HT-29 (cell line): Measurements from ENCODE around the gene TBC1D2. TPM values are rescaled to one million over a fixed set of nuclear protein-coding genes. Genes with fewer than 3 reads are reported as not detected.

Experiments
- DNase-seq: peaks from one replicate; pipeline ENCODE4 v3.0.0-alpha.2; 2015; ENCODE audit warnings: low spot score
- total RNA-seq: library from RNA; depleted of rRNA; stranded (reverse); fragments of >200 nt; shearing (Covaris generic); gene quantifications from 2 replicates; pipeline ENCODE4 v1.2.3, GENCODE V29; 2014

TBC1D2 gene
- total RNA-seq, 1 experiment from 2014 or later, result 16.0 TPM

DNA sequence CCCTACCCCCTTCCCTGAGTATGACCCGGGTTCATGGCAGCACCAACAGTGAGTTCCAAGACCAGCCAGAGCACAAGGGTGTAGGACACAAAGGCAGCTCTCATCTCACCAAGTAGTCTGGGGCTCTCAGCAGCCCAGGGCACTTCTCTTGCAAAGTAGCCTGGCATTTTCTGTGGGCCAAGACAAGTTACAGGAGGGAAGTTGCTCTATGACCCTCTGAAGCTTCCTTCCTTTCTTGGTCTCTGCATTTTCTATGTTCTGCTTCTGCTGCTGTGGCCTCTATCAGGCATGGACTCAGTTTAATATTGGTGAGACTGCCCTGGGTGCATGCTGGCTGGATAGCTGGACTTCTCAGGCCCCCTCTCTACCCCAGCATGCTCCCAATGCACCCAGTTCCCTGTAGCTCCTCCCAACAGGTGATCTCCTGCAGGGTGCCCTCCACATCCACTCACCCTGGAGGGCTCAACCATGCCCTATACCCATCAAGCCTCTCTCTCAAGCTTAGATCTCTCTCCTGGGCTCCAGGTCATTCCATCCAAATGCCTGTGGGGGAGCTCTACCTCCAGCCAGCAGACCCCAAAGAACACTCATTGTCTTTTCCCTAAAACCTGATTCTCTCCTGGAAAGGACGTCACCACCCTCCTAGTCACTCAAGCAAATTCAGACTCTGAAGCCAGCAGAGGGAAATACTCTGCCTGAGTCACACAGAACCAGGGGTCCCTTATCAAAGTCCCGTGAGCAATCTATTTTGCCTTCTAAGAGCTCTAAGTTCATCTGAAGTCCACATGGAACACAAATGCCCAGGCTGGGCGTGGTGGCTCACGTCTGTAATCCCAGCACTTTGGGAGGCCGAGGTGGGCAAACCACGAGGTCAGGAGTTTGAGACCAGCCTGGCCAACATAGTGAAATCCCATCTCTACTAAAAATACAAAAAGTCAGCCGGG is 13.8 kb downstream of the TBC1D2 start:
- no peak for DNase-seq

DNA sequence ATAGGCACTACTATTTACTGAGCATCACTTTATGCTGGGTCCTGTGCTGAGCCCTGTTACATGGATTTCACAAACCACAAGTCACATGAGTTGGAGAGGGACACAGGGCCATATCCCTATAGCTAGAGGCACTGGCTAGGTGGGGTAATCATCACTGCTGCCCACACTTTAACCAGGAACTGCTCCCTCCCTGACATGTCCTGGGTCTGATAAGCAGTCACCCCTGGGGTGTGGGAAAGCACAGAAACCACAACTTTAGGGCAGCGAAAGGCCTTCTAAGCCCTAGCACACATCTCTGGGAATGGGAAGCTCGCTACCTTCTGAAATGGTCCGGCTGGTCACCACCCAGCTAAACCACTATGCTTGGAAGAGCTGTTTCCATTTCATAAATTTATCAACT is 15.0 kb downstream of the TBC1D2 start:
- DNase-seq, result no peak

DNA sequence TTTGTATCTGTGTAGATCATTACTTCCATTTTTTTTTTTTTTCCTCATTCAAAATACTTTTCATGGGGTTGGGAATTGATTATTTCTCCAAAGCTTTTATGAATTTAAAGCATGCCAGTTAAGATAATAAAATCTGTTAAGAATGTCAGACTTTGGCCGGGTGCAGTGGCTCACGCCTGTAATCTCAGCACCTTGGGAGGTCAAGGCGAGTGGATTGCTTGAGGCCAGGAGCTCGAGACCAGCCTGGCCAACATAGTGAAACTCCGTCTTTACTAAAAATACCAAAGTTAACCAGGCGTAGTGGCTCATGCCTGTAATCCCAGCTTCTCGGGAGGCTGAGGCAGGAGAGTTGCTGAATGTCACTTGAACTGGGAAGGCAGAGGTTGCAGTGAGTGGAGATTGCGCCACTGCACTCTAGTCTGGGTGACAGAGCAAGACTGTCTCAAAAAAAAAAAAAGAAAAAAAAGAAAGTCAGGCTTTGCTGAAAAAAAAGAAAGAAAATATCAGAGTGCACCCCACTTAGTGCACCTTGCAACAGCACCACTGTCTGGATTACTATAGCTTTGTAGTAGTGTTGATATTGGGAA is 18.5 kb downstream of the TBC1D2 start:
- no peak for DNase-seq

DNA sequence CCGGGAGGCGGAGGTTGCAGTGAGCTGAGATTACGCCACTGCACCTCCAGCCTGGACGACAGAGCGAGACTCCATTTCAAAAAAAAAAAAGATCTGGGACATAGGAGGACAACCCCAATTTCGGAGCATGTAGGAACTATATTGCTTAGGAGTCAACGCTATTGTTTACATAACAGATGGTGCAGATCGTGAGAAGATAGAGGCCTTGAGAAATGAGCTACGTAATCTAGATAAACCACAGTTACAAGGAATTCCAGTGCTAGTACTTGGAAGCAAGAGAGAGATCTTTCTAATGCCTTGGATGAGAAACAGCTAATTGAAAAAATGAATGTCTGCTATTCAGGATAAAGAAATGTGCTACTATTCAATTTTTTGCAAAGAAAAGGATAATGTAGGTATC is 20.3 kb downstream of the TBC1D2 start:
- DNase-seq, result no peak

DNA sequence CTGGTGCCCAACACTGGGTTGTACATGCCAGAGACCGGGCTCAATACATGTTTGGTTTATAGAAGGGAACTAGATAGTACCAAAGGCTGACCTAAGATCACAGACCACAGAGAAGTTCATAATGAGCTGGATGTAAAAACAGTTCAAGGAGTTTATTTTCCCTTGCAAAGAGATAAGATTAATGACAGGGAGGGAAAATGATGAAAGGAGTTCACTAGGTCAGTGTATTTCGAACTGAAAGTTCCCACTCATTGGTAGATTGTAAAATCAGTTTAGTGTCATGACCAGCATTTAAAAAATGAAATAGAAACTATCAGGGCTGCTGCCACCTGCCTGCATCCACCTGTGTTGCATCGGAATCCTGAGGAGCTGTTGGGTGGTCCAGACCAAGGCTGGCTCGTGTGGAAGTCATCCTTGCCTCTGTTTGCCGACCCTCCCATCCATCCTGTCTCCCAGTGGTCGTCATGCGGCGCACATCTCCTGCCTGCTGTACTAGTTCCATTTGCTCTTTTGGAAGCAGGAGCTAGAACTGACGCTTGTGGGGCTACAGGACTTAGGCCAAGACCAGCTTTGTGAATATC is 21.1 kb downstream of the TBC1D2 start:
- no peak for DNase-seq

DNA sequence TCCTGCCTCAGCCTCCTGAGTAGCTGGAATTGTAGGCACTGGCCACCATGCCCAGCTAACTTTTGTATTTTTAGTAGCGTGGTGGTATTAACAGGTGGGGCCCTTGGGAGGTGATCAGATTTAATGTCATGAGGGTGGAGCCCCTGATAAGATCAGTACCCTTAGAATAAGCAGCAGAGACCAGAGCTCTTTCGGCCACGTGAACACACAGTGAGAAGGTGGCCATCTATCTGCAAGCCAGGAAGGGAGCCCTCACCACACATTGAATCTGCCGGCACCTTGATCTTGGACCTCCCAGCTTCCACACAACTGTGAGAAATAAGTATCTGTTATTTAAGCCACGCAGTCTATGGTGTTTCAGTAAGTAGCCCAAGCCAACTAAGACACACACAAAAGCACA is 22.5 kb downstream of the TBC1D2 start:
- no peak for DNase-seq

DNA sequence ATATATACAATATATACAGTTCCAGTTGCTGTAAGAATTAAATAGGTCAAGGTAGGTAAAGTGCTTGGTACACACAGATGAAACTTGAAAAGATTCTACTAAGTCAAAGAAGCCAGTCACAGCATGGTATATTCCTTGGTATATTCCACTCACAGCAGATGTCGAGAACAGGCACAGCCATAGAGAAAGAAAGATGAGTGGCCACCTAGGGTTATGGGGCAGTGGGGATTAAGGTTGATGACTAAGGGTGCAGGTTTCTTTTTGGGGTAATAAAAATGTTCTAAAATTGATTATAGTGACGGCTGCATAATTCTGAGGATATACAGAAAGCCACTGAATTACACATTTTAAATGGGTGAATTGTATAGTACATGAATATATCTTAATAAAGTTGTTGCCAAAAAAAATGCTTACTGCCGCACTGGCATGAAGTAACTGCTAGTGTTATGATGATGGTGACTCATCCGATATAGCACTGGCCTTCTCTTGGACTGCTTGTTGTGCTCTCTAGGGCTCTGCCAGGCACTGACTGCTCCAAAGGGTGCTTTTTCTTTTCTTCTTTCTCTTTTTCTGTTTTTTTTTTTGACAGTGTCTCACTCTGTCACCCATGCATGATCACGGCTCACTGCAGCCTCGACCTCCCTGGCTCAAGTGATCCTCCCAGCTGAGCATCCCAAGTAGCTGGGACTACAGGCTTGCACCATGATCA is 23.5 kb downstream of the TBC1D2 start:
- DNase-seq, result no peak

DNA sequence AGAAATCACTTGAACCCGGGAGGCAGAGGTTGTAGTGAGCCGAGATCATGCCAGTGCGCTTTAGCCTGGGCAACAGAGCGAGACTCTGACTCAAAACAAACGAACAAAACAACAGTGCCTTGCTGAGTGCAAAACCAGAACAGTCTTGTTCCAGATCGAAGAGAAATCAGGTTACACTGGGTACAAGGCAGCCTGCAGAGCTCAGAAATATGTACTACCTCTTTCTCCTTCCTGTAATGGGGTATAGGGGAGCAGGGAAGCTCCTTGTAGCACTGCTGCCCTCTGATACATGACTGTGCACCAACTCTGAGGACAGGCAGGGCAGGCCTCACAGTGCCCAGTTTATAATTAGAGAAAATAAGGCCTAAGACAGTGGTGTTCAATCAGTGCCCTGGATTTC is 24.7 kb downstream of the TBC1D2 start:
- no peak for DNase-seq

DNA sequence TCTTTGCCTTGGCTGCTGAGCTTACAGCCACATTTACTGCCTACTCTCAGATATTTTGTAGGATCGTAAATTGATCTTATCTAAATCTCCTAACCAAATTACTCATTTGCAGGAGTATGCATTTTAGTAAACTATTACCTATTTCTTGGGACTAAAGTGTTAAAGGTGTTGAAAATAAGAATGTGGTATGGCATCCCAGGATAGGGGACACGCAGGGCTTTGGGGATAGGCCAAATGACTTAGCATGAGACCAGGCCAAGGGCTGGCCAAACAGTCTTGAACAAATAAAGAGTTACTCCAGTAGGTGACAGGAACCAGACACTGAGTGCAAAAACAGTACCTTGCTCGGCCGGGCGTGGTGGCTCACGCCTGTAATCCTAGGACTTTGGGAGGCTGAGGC is 25.1 kb downstream of the TBC1D2 start:
- no peak for DNase-seq

DNA sequence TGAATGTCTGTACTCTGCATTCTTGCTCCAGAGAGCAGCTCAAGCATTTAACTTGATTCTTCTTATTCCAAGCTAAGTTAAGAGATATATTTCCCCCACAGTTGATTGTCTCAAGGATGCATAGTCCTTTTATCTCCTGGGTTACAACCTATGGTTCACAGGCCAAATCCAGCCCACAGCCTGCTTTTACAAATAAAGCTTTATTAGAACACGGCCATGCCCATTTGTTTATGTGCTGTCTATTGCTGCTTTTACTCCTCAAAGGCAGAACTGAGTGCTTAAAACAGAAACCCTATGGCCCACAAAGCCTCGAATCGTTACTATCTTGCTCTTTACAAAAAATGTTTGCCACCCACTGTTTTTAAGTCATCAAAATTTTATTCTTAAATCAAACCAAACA is 25.8 kb downstream of the TBC1D2 start:
- DNase-seq, result no peak

DNA sequence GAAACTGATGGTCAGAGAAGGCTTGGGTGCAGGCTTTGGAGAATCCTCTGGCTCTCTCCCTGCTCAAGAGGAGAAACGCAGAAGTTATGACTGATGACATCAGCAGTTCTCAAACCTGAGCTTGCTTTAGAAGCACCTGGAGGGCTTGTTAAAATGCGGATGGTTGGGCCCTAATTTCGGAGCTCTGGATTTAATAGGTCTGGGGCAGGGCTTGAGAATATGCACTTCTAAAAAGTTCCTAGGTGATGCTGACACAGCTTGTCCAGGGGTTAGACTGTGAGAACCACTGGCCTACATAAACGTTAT is 26.4 kb downstream of the TBC1D2 start:
- no peak for DNase-seq

DNA sequence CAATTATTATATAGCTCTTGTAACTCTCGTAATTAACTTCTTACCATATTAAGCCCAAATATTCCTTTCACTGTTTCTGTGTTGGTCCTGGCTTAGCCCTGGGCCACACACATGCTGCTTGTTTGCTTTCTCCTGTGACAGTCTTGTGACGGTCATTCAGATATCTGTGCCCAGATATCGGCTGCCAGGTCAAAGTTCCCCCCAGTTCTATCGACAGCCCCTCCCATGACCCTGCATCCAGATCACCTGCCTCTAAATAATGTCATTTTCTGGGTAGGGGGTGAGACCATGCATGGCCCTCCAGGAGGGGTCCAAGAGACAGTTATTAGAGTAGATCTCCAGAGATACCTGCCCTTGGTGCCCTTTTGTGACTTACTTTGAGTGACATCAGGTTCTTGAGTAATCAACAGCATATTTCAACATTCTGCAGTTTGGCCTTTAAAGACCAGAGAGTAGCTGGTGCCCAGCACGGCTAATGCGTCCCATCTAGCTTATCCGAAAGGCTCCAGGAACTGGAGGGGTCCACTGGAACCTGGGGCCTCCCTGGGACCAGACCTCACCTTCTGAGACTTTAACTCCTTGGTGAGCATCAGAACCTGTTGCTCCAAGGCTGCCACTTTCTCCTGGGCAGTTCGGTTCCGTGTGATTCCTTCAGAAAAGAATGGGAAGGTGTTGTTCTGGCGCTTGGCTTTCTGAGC is 26.9 kb downstream of the TBC1D2 start:
- no peak for DNase-seq

DNA sequence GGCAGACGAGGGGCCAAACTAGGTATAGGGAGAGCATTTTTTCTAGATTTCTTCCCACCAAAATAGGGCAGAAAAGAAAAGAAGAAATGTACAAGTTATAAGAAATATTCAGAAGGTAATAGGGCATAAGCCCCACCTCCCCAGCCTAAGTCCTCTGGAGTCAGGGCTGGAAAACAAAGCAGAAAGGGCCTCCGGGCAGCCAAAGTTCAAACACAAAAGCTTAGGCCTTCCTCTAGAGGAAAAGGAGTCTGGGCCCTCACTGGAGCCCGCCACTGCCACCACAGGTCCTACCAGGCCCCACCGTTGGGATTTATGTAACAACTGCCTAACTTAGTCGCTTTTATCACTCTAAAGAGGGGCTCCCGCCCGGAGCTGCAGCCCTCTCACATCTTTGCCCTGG is 27.6 kb downstream of the TBC1D2 start:
- DNase-seq, result no peak

DNA sequence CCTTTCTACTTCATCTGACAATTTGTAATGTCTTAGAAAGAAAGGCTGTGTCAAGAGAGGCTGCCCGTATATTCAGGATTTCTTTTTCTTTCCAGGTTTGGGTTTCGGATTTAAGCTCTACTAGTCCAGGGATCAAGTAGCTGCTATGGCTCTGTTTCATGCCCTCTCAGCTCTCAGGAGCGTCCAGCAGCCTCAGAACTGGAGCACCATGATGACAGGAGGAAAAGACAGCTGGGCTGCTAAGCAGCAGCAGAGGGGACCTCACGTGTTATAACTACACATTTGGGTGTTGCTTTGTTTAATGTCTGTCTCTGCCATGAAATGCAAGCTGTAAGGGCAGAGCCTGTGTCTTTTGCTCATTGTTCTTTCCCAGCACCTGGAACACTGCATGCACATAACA is 28.5 kb downstream of the TBC1D2 start:
- DNase-seq, result no peak

DNA sequence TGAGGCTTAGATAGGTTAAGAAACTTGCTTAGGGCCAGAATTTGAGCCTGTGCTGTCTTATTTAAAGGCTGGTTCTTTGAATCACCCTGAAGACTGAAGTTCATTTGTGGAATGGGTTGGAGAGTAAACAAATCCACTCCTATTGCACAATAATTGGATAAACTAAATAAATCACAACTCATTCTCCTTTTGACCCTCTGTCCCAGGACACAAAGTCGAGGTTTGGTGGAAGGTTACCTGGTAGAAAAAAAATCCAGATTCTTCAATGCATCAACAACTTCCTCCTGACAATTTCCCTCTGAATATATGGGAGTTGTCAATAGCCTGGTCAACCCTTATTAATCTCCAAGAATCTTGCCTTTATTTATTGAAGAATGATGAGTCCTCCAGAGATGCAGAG is 28.9 kb downstream of the TBC1D2 start:
- no peak for DNase-seq

DNA sequence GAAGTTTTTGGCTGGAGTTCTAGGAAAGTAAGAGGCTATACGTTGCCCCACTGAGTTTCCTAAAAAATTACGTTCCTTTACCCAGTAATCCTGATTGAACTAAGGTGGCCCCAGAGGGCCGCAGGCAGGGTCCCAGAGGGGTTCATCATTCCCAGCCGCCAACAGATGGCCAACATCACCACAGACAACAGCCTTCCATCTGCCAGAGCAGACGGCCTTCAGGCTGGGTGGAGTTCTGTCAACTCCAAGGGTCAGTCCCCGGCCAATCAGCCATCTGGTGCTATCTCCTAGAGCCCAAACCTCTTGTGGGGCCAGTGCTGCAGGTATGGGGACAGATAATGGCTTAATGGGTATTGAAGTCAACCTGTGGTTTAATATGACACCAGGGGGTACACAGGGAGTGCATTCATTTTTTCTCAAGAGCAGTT is 30.4 kb downstream of the TBC1D2 start:
- no peak for DNase-seq

DNA sequence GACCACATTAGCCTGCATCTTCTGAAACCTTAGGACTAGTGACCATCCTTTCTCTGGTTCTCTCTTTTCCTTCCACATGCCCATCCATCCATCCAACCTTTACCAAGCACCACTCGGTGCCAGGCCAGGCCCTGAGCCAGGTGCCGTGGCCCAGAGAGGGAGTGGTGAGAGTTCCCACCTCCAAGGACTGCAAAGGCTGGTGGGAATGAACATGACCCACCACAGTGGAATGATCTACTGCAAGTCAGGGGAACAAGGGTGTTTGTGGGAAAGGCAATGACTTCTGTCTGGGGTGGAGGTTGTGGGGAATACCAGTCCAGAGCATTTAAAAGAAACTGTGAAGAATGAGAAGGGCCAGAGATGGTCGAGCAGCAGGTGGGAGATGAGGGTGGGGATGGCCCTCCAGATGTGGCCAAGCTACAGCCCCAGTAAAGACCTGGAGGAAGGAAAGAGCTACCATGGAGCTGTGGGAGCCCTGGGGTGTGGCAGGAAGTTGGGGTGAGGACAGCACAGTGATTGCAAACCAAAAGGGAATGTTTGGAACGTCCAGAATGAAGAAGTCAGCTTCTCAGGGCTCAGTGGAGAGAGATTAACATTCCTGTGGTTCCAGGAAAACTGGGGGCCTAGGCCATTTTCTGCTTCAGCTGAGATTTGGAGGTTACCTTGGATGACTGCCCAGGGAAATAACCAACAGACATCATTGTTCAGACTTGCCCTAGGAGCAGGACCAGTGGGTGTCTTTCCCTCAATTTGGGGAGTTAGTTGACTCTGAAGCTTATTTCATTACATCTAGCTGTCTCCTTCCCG is 32.4 kb downstream of the TBC1D2 start:
- DNase-seq, result peak; percentile 65

DNA sequence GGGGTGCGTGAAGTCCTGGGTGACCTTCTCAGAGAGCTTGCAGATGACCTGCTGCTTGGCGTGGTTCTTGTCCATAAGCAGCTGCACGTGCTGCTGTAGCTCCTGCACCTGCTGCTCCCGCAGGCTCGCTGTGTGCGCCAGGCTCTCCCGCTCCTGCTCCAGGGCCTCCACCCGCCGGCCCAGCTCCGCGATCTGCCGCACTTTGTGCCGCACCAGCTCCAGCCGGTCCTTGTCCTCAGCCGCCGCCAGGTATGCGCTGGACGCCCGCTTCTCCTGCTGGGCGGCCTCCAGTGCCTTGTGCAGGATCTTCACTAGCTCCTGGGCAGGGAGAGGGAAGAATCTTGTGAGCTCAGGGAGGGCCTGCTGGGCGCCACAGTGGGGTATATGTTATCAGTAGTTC is 34.5 kb downstream of the TBC1D2 start:
- DNase-seq, result no peak

DNA sequence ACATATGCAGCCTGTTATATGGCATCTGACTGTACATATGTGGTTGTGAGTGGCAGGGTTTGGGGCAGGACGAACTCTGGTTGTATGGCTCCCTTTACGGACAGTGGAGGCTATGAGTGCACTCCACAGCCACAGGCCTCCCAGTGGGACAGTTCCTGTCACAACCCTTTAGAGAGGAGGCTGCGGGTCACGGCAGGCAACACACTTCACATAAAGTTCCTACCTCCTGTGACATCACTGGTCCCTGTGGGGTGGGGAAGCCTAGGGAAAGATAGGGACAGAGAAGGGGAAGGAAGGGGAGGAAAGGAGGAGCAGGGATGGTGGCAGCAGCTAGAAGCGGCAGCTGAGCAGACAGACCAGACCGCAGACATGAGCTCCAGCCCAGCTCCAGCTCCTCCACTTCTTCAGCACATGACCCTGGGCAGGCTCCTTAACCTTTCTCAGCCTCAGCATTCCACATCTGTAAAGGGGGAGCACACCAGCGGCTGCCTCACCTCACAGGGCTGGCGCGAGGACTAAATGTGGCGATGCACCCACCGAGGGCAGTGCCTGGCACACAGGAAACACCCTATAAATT is 35.6 kb downstream of the TBC1D2 start:
- DNase-seq, result no peak

DNA sequence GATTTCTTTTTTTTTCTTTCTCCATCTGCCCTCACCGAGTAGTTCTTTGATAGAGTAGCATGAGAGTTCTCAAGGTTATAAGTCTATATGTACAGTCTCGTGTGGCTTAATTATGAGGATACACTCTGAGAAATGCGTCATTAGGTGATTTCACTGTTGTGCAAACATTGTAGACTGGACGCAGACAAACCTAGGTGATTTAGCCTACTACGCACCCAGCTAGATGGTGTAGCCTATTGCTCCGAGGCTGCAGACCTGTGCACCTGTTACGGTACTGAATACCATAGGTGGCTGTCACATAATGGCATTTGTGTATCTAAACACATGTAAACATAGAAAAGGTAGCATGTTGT is 36.1 kb downstream of the TBC1D2 start:
- no peak for DNase-seq
